HCT116 (cell line): ENCODE data around the gene EVA1A.

Experiments
- CTCF ChIP-seq, 3 experiments: fragments of 200-600 bp in 1 of 3; sonication (generic) in 1 of 3; IDR thresholded peaks in 2 of 3; conservative IDR thresholded peaks in 1 of 3; 2 replicates each; pipeline ENCODE4 v1.5.1; 2012 to 2017; ENCODE audit warnings: low read depth in 2 of 3, low read length in 2 of 3, antibody characterized with exemption in 1 of 3, borderline replicate concordance in 1 of 3, control low read depth in 1 of 3, mild to moderate bottlenecking in 1 of 3, mixed read lengths in 1 of 3, mixed run types in 1 of 3, moderate library complexity in 1 of 3; ENCODE audit not compliant: insufficient read depth in 1 of 3
- EGR1 ChIP-seq: IDR thresholded peaks from 2 replicates; pipeline ENCODE4 v1.6.1; 2012; ENCODE audit warnings: low read depth
- POLR2A ChIP-seq: IDR thresholded peaks from 2 replicates; pipeline ENCODE4 v1.7.0; 2011; ENCODE audit warnings: borderline replicate concordance; ENCODE audit not compliant: insufficient read depth, insufficient read length; ENCODE audit errors: extremely low read depth

GRCh38 chr2:75456825-75457224 lies 103.9 kb downstream of the EVA1A start:
- TF ChIP-seq POLR2A = no peak
- TF ChIP-seq CTCF (IDR thresholded peaks at IDR 0.05 in 2 of 3, conservative IDR thresholded peaks at IDR 0.05 in 1 of 3; ENCODE audit: borderline replicate concordance in 1 of 3, insufficient read depth in 1 of 3, low read depth in 2 of 3, low read length in 2 of 3) = no peak
- TF ChIP-seq EGR1 = no peak
